CD4-positive, alpha-beta T cell (primary cell): ENCODE measurements around the gene NUDT14. TPM values are rescaled to one million over a fixed set of nuclear protein-coding genes. Genes with fewer than 3 reads are reported as not detected.

Experiments
- ATAC-seq: fragments of 200-7000 bp; cut with Tn5 transposase; one replicate; pipeline ENCODE4 v1.10.0; 2022; ENCODE audit warnings: mild to moderate bottlenecking; ENCODE audit not compliant: poor library complexity
- CTCF ChIA-PET: fragments of 350-600 bp; sonication (Branson Sonifier 250); formaldehyde crosslinking; loops from one replicate; lab custom pipeline; 2021; ENCODE audit warnings: antibody characterized with exemption, inconsistent platforms; lab: Charles Lee
- POLR2A ChIA-PET: fragments of 350-600 bp; sonication (Branson Sonifier 250); formaldehyde crosslinking; loops from one replicate; lab custom pipeline; 2021; ENCODE audit warnings: antibody characterized with exemption, inconsistent platforms; lab: Charles Lee
- DNase-seq, 14 experiments: peaks; one replicate each; pipeline ENCODE4 v3.0.0-alpha.2; 2013 to 2020; ENCODE audit warnings: mixed read lengths in 2 of 14
- H3K27ac ChIP-seq, 2 donors: one replicate each; pipeline versions ENCODE4 v1.5.1 to v1.7.0; 2013; ENCODE audit warnings: low read length in 2 of 2, low read depth in 1 of 2, mild to moderate bottlenecking in 1 of 2
- H3K27me3 ChIP-seq, 2 experiments: 1 replicate in 1 of 2; 2 replicates in 1 of 2; pipeline versions ENCODE4 v1.6.1 to v1.7.0; 2013; ENCODE audit warnings: low read length in 2 of 2, control low read depth in 1 of 2, mild to moderate bottlenecking in 1 of 2, moderate library complexity in 1 of 2; ENCODE audit not compliant: insufficient read depth in 2 of 2, control insufficient read depth in 1 of 2
- H3K36me3 ChIP-seq: one replicate; pipeline ENCODE4 v1.6.1; 2013; ENCODE audit warnings: low read length, control low read depth; ENCODE audit not compliant: insufficient read depth
- H3K4me1 ChIP-seq: one replicate; pipeline ENCODE4 v1.6.1; 2013; ENCODE audit warnings: low read length, control low read depth; ENCODE audit not compliant: insufficient read depth
- H3K4me3 ChIP-seq: one replicate; pipeline ENCODE4 v1.5.1; 2013; ENCODE audit warnings: mild to moderate bottlenecking, low read length, moderate library complexity
- H3K9me3 ChIP-seq, 2 experiments: 1 replicate in 1 of 2; 2 replicates in 1 of 2; pipeline versions ENCODE4 v1.6.1 to v1.7.0; 2013; ENCODE audit warnings: low read length in 2 of 2, mild to moderate bottlenecking in 2 of 2, control low read depth in 1 of 2, moderate library complexity in 1 of 2; ENCODE audit not compliant: control insufficient read depth in 1 of 2, insufficient read depth in 1 of 2
- H3K27ac Mint-ChIP-seq: one replicate; pipeline ENCODE4 v1.8.0; 2020; ENCODE audit warnings: mixed read lengths
- H3K27me3 Mint-ChIP-seq: one replicate; pipeline ENCODE4 v1.8.0; 2021; ENCODE audit warnings: mixed read lengths
- H3K36me3 Mint-ChIP-seq: one replicate; pipeline ENCODE4 v1.8.0; 2021; ENCODE audit warnings: low read depth, mixed read lengths
- H3K4me1 Mint-ChIP-seq: one replicate; pipeline ENCODE4 v1.8.0; 2021; ENCODE audit warnings: low read depth, mixed read lengths
- H3K4me3 Mint-ChIP-seq: one replicate; pipeline ENCODE4 v1.8.0; 2020; ENCODE audit warnings: mild to moderate bottlenecking, mixed read lengths
- H3K9me3 Mint-ChIP-seq: one replicate; pipeline ENCODE4 v1.8.0; 2020; ENCODE audit warnings: mixed read lengths
- CTCF ChIP-seq: fragments of 200-600 bp; IDR thresholded peaks from one replicate; pipeline ENCODE4 v1.8.0; 2022; ENCODE audit warnings: antibody characterized with exemption, mild to moderate bottlenecking
- intact Hi-C, 2 experiments: fragments of 100-400 bp; cut with DNase I in 1 of 2; cut with micrococcal nuclease in 1 of 2; formaldehyde crosslinking; loops; one replicate each; pipeline versions ENCODE4 v1.15.1 to v1.9.0; 2023 to 2025; cut with DNase I, micrococcal nuclease
- total RNA-seq, 174 experiments: library from RNA in 2 of 174; stranded (reverse) in 2 of 174; gene quantifications; one replicate each; pipeline ENCODE4 v1.2.3 and lab custom pipeline; 2021 to 2026

NUDT14 gene
- total RNA-seq, 2 experiments from 2014 or later, result 9.0 to 9.2 TPM

GRCh38 chr14:105167303-105168092 lies 13.6 kb downstream of the NUDT14 start:
- intact Hi-C loops, result loop anchor here in 1 of 2 experiments (5.0 kb wide), 1 partner anchor 75 kb away; no protein-coding TSS in a partner anchor
- no peaks in the 10 kb centered on the region for H3K9me3 Mint-ChIP-seq
- ChIA-PET CTCF (interaction anchor here (0.7 kb wide), 1 partner anchor 13 kb away, joined by 3 read pairs; no protein-coding TSS in a partner anchor), POLR2A (no interaction called here)
- Histone ChIP-seq H3K27ac (no peak overlapping the region), H3K4me1 (peaks cover 33% of the 10 kb centered on the region), H3K9me3 (peaks cover 0 to 21% of the 10 kb centered on the region in 2 experiments), H3K4me3 (no peak overlapping the region), H3K36me3 (no peaks in the 10 kb centered on the region), H3K27me3 (peaks cover 26 to 28% of the 10 kb centered on the region in 2 experiments)
- peaks cover 7% of the 10 kb centered on the region for H3K4me1 Mint-ChIP-seq
- DNase-seq, result peak in 2 of 14 experiments; percentile 41 to 45
- peaks cover 22% of the 10 kb centered on the region for H3K27me3 Mint-ChIP-seq
- no peaks in the 10 kb centered on the region for H3K36me3 Mint-ChIP-seq
- ATAC-seq, result no peak
- H3K27ac Mint-ChIP-seq, result no peak overlapping the region
- H3K4me3 Mint-ChIP-seq, result peak overlapping the region; percentile 65
- no peak for TF ChIP-seq CTCF

GRCh38 chr14:105166571-105167302 lies 14.4 kb downstream of the NUDT14 start:
- peaks cover 26 to 28% of the 10 kb centered on the region in 2 experiments for H3K27me3 ChIP-seq
- H3K27me3 Mint-ChIP-seq, result peaks cover 22% of the 10 kb centered on the region
- peak overlapping the region; percentile 48 for H3K4me3 Mint-ChIP-seq
- TF ChIP-seq CTCF, result no peak
- DNase-seq, result no peak
- no peak overlapping the region for H3K27ac ChIP-seq
- intact Hi-C loops, result loop anchor here in 1 of 2 experiments (5.0 kb wide), 1 partner anchor 74 kb away; no protein-coding TSS in a partner anchor
- H3K4me3 ChIP-seq, result no peak overlapping the region
- ChIA-PET CTCF (no interaction called here), POLR2A (no interaction called here)
- no peaks in the 10 kb centered on the region for H3K36me3 ChIP-seq
- peaks cover 7% of the 10 kb centered on the region for H3K4me1 Mint-ChIP-seq
- peaks cover 33% of the 10 kb centered on the region for H3K4me1 ChIP-seq
- peaks cover 0 to 24% of the 10 kb centered on the region in 2 experiments for H3K9me3 ChIP-seq
- no peak for ATAC-seq
- H3K9me3 Mint-ChIP-seq, result no peaks in the 10 kb centered on the region
- no peak overlapping the region for H3K27ac Mint-ChIP-seq
- H3K36me3 Mint-ChIP-seq, result no peaks in the 10 kb centered on the region

- H3K36me3 Mint-ChIP-seq, result no peaks in the 10 kb centered on the region
- H3K4me1 Mint-ChIP-seq, result peaks cover 7% of the 10 kb centered on the region
- peaks cover 22% of the 10 kb centered on the region for H3K27me3 Mint-ChIP-seq
- H3K4me3 Mint-ChIP-seq, result no peak overlapping the region
- POLR2A ChIA-PET, result no interaction called here
- no peaks in the 10 kb centered on the region for H3K9me3 Mint-ChIP-seq
- CTCF ChIA-PET, result no interaction called here
- no peak overlapping the region for H3K27ac Mint-ChIP-seq
- TF ChIP-seq CTCF, result no peak
- H3K4me1 ChIP-seq, result peaks cover 27% of the 10 kb centered on the region
- peaks cover 25 to 28% of the 10 kb centered on the region in 2 experiments for H3K27me3 ChIP-seq
- peaks cover 0 to 24% of the 10 kb centered on the region in 2 experiments for H3K9me3 ChIP-seq
- intact Hi-C loops, result loop anchor here in 1 of 2 experiments (5.0 kb wide), 1 partner anchor 74 kb away; no protein-coding TSS in a partner anchor
- no peak overlapping the region for H3K4me3 ChIP-seq
- H3K36me3 ChIP-seq, result no peaks in the 10 kb centered on the region
- ATAC-seq, result no peak
- H3K27ac ChIP-seq, result no peak overlapping the region
- DNase-seq, result no peak
Observed at GRCh38 chr14:105165761-105166485, 15.2 kb downstream of the NUDT14 start.
